Amniotic stem cell (primary cell): ENCODE measurements around the gene USF1.
"Not testable (repeated sequence)": the region's sequence is repeated elsewhere in the genome, so short reads cannot be mapped to it uniquely, and the experiment has no call there.

Experiments
- DNase-seq: peaks from one replicate; lab custom pipeline; 2025; lab: John Stamatoyannopoulos, UW

Gene USF1

GRCh38 chr1:161048949-161049722 is 3.4 kb upstream of the USF1 start:
- DNase-seq: no peak

- no peak for DNase-seq
Observed at GRCh38 chr1:161047436-161048420, 2.0 kb upstream of the USF1 start.

GRCh38 chr1:161046605-161047228 is 940 bp upstream of the USF1 start:
- no peak for DNase-seq

GRCh38 chr1:161044908-161045735 is 655 bp downstream of the USF1 start:
- no peak for DNase-seq

- no peak for DNase-seq
Observed at GRCh38 chr1:161044535-161044907, 1.3 kb downstream of the USF1 start.

GRCh38 chr1:161039546-161039945 is 6.2 kb downstream of the USF1 start:
- no peak for DNase-seq

- DNase-seq: no peak
Observed at GRCh38 chr1:161039154-161039545, 6.6 kb downstream of the USF1 start.

- no peak for DNase-seq
Observed at GRCh38 chr1:161038523-161039153, 7.1 kb downstream of the USF1 start, which contains the start of gene TSTD1. Gene TSTD1, minus strand, starts transcription at chr1:161038964. Its CDS starts 75 bp downstream, at chr1:161038889.

GRCh38 chr1:161037661-161038522 is 7.9 kb downstream of the USF1 start:
- no peak for DNase-seq

GRCh38 chr1:161033751-161034150 is 12.0 kb downstream of the USF1 start:
- no peak for DNase-seq

- DNase-seq: no peak
Observed at GRCh38 chr1:161032409-161032808, 13.4 kb downstream of the USF1 start.

- DNase-seq: no peak
Observed at GRCh38 chr1:161031874-161032273, 13.9 kb downstream of the USF1 start.

GRCh38 chr1:161029466-161029865 is 16.3 kb downstream of the USF1 start:
- DNase-seq: not testable (repeated sequence)

GRCh38 chr1:161026954-161027353 is 18.8 kb downstream of the USF1 start:
- not testable (repeated sequence) for DNase-seq

- not testable (repeated sequence) for DNase-seq
Observed at GRCh38 chr1:161022432-161022831, 23.3 kb downstream of the USF1 start.

- DNase-seq: no peak
Observed at GRCh38 chr1:161021970-161022353, 23.8 kb downstream of the USF1 start.

- no peak for DNase-seq
Observed at GRCh38 chr1:161021165-161021969, 24.4 kb downstream of the USF1 start.

- no peak for DNase-seq
Observed at GRCh38 chr1:161020509-161021164, 25.1 kb downstream of the USF1 start, which contains the start of gene F11R. Gene F11R, minus strand, starts transcription at chr1:161021152. Its CDS starts 79 bp downstream, at chr1:161021073.
